OCI-LY7 (cell line): ENCODE results near the gene PSMA2. TPM values are rescaled to one million over a fixed set of nuclear protein-coding genes. Genes with fewer than 3 reads are reported as not detected.

Experiments used
- BruUV-seq: library from RNA; stranded (reverse); fragments of 400-500 nt; replicated peaks from 2 replicates; lab custom pipeline; 2021; lab: Mats Ljungman, UMichigan
- CTCF ChIA-PET: fragments of 300-600 bp; sonication (Branson Sonifier 250); formaldehyde crosslinking; loops from one replicate; lab custom pipeline; 2022; ENCODE audit warnings: antibody characterized with exemption; ENCODE audit not compliant: unreplicated experiment; lab: Charles Lee
- POLR2A ChIA-PET: fragments of 300-600 bp; sonication (Branson Sonifier 250); formaldehyde crosslinking; loops from one replicate; lab custom pipeline; 2022; ENCODE audit warnings: antibody characterized with exemption; lab: Charles Lee
- DNase-seq: peaks from one replicate; pipeline ENCODE4 v3.0.0-alpha.2; 2015; ENCODE audit warnings: low spot score
- H2AFZ ChIP-seq: fragments of 200-600 bp; sonication (generic), shearing (Covaris generic); 2 replicates; pipeline ENCODE4 v1.6.1; 2014; ENCODE audit warnings: mild to moderate bottlenecking, antibody characterized with exemption, low read length, moderate library complexity
- H3K27ac ChIP-seq: fragments of 200-600 bp; sonication (generic); 2 replicates; pipeline ENCODE4 v1.5.1; 2014; ENCODE audit warnings: mixed run types, low read depth, mild to moderate bottlenecking, moderate library complexity, low read length, inconsistent platforms; ENCODE audit not compliant: poor library complexity, severe bottlenecking
- H3K36me3 ChIP-seq: fragments of 200-600 bp; sonication (generic); 2 replicates; pipeline ENCODE4 v1.6.1; 2014; ENCODE audit warnings: mild to moderate bottlenecking, antibody characterized with exemption, low read length, moderate library complexity, mixed read lengths; ENCODE audit not compliant: insufficient read depth
- H3K4me1 ChIP-seq: fragments of 200-600 bp; sonication (generic); 2 replicates; pipeline ENCODE4 v1.5.1; 2014; ENCODE audit warnings: mild to moderate bottlenecking, low read length; ENCODE audit not compliant: insufficient read depth, poor library complexity, severe bottlenecking
- H3K4me2 ChIP-seq: fragments of 200-600 bp; sonication (generic); 2 replicates; pipeline ENCODE4 v1.6.1; 2014; ENCODE audit warnings: mild to moderate bottlenecking, low read length
- H3K4me3 ChIP-seq: fragments of 200-600 bp; sonication (generic); 2 replicates; pipeline ENCODE4 v1.5.1; 2014; ENCODE audit warnings: mild to moderate bottlenecking, low read depth, low read length; ENCODE audit not compliant: poor library complexity, severe bottlenecking
- H3K79me2 ChIP-seq: fragments of 200-600 bp; sonication (generic); 2 replicates; pipeline ENCODE4 v1.6.1; 2016; ENCODE audit warnings: low read depth, mild to moderate bottlenecking, low read length, moderate library complexity, mixed read lengths; ENCODE audit not compliant: insufficient read depth
- H3K9me2 ChIP-seq: fragments of 200-600 bp; sonication (generic); 2 replicates; pipeline ENCODE4 v1.6.1; 2016; ENCODE audit warnings: mild to moderate bottlenecking, low read length, mixed read lengths; ENCODE audit not compliant: insufficient read depth
- H3K9me3 ChIP-seq: fragments of 200-600 bp; sonication (generic); 2 replicates; pipeline ENCODE4 v1.6.1; 2014; ENCODE audit warnings: mild to moderate bottlenecking, mixed run types, low read length, mixed read lengths
- H4K20me1 ChIP-seq: fragments of 200-600 bp; sonication (generic); 2 replicates; pipeline ENCODE4 v1.6.1; 2014; ENCODE audit warnings: mild to moderate bottlenecking, antibody characterized with exemption, low read length, moderate library complexity, mixed read lengths; ENCODE audit not compliant: insufficient read depth
- CTCF ChIP-seq: fragments of 200-600 bp; sonication (generic); conservative IDR thresholded peaks from 2 replicates; pipeline ENCODE4 v1.5.1; 2014; ENCODE audit warnings: mild to moderate bottlenecking, antibody characterized with exemption, low read length, moderate library complexity, mixed read lengths
- EZH2phosphoT487 ChIP-seq: fragments of 200-600 bp; sonication (generic); IDR thresholded peaks from 2 replicates; pipeline ENCODE4 v1.6.1; 2018; ENCODE audit warnings: low read depth, borderline replicate concordance, mild to moderate bottlenecking, mixed run types, antibody characterized with exemption, low read length, moderate library complexity, mixed read lengths
- intact Hi-C: fragments of 100-400 bp; cut with micrococcal nuclease; formaldehyde crosslinking; loops from one replicate; pipeline ENCODE4 v1.10.0; 2022; ENCODE audit not compliant: unreplicated experiment
- total RNA-seq, 2 experiments: library from RNA; depleted of rRNA in 1 of 2; stranded (reverse); fragments of >200 nt in 1 of 2; shearing (Covaris generic) in 1 of 2; gene quantifications; 2 replicates each; pipeline ENCODE4 v1.2.3, GENCODE V29; 2014 to 2022

The PSMA2 gene
- total RNA-seq, 2 experiments from 2014 or later = 45.7 to 145 TPM

GRCh38 chr7:42964849-42965805, 33.2 kb upstream of the PSMA2 start:
- DNase-seq = no peak
- H3K4me1 ChIP-seq = no peaks in the 10 kb centered on the region
- H3K79me2 ChIP-seq = no peaks in the 10 kb centered on the region
- H3K4me2 ChIP-seq = no peak overlapping the region
- ChIA-PET CTCF (no interaction called here), POLR2A (interaction anchor here (0.7 to 0.9 kb wide), 3 partner anchors 34 to 152 kb away, joined by 3 read pairs; no protein-coding TSS in a partner anchor)
- no peak overlapping the region for H3K27ac ChIP-seq
- no peak overlapping the region for H2AFZ ChIP-seq
- BruUV-seq = no TSS peak
- H3K4me3 ChIP-seq = no peak overlapping the region
- TF ChIP-seq CTCF (no peak), EZH2phosphoT487 (no peak)
- no peaks in the 10 kb centered on the region for H3K9me2 ChIP-seq
- H4K20me1 ChIP-seq = no peaks in the 10 kb centered on the region
- H3K36me3 ChIP-seq = no peaks in the 10 kb centered on the region
- intact Hi-C loops = no loop called here
- no peaks in the 10 kb centered on the region for H3K9me3 ChIP-seq

- BruUV-seq = no TSS peak
- intact Hi-C loops = no loop called here
- TF ChIP-seq EZH2phosphoT487 (no peak), CTCF (no peak)
Observed at GRCh38 chr7:42964293-42964692, 32.3 kb upstream of the PSMA2 start.

More at GRCh38 chr7:42964293-42964692, 32.3 kb upstream of the PSMA2 start:
- no peaks in the 10 kb centered on the region for H3K79me2 ChIP-seq
- POLR2A ChIA-PET = interaction anchor here (0.7 kb wide), 1 partner anchor 37 kb away, joined by 3 read pairs; no protein-coding TSS in a partner anchor
- H3K9me2 ChIP-seq = no peaks in the 10 kb centered on the region
- no peak overlapping the region for H3K4me2 ChIP-seq
- DNase-seq = no peak
- H3K4me3 ChIP-seq = no peak overlapping the region
- no peaks in the 10 kb centered on the region for H3K4me1 ChIP-seq
- H3K27ac ChIP-seq = no peak overlapping the region
- no peak overlapping the region for H2AFZ ChIP-seq
- no peaks in the 10 kb centered on the region; the same call in 1 of the 2 replicates for H3K9me3 ChIP-seq
- CTCF ChIA-PET = no interaction called here
- no peaks in the 10 kb centered on the region; the same call in 1 of the 2 replicates for H3K36me3 ChIP-seq
- no peaks in the 10 kb centered on the region for H4K20me1 ChIP-seq
